Hematopoietic multipotent progenitor cell treated with erythropoietin and hydrocortisone succinate and interleukin-3 and kit ligand, for 6 days (in vitro differentiated cells): Measurements from ENCODE around the gene FOXK1.

Source experiments
- DNase-seq: peaks from one replicate; pipeline ENCODE4 v3.0.0-alpha.2; 2015

The FOXK1 gene

GRCh38 chr7:4747013-4747412, 64.9 kb downstream of the FOXK1 start:
- no peak for DNase-seq

- DNase-seq: no peak
These were observed 65.7 kb downstream of the FOXK1 start for GRCh38 chr7:4747746-4748145.

- no peak for DNase-seq
These were observed 66.2 kb downstream of the FOXK1 start for GRCh38 chr7:4748231-4748681.

- no peak for DNase-seq
These were observed 67.3 kb downstream of the FOXK1 start for GRCh38 chr7:4749363-4749762.

GRCh38 chr7:4749798-4750197, 67.7 kb downstream of the FOXK1 start:
- DNase-seq: no peak

- DNase-seq: no peak
These were observed 69.4 kb downstream of the FOXK1 start for GRCh38 chr7:4751398-4751947.

GRCh38 chr7:4753598-4754432, 71.7 kb downstream of the FOXK1 start:
- peak; percentile 83 for DNase-seq

GRCh38 chr7:4754433-4755010, 72.4 kb downstream of the FOXK1 start:
- DNase-seq: no peak

GRCh38 chr7:4755045-4755444, 73.0 kb downstream of the FOXK1 start:
- no peak for DNase-seq

GRCh38 chr7:4758111-4758510, 76.0 kb downstream of the FOXK1 start:
- no peak for DNase-seq

GRCh38 chr7:4758791-4759190, 76.7 kb downstream of the FOXK1 start:
- DNase-seq: no peak

GRCh38 chr7:4759211-4759610, 77.1 kb downstream of the FOXK1 start:
- DNase-seq: no peak

GRCh38 chr7:4760952-4761351, 78.9 kb downstream of the FOXK1 start:
- no peak for DNase-seq

- DNase-seq: no peak
These were observed 80.3 kb downstream of the FOXK1 start for GRCh38 chr7:4762121-4763055.

GRCh38 chr7:4763091-4763793, 81.1 kb downstream of the FOXK1 start:
- DNase-seq: no peak

- no peak for DNase-seq
These were observed 81.7 kb downstream of the FOXK1 start for GRCh38 chr7:4763794-4764185.

GRCh38 chr7:4764402-4765007, 82.4 kb downstream of the FOXK1 start:
- DNase-seq: no peak

- no peak for DNase-seq
These were observed 83.8 kb downstream of the FOXK1 start for GRCh38 chr7:4765776-4766490.

GRCh38 chr7:4766666-4767519, 84.8 kb downstream of the FOXK1 start:
- no peak for DNase-seq
